ENCODE results near the gene ADAM21.

DNA sequence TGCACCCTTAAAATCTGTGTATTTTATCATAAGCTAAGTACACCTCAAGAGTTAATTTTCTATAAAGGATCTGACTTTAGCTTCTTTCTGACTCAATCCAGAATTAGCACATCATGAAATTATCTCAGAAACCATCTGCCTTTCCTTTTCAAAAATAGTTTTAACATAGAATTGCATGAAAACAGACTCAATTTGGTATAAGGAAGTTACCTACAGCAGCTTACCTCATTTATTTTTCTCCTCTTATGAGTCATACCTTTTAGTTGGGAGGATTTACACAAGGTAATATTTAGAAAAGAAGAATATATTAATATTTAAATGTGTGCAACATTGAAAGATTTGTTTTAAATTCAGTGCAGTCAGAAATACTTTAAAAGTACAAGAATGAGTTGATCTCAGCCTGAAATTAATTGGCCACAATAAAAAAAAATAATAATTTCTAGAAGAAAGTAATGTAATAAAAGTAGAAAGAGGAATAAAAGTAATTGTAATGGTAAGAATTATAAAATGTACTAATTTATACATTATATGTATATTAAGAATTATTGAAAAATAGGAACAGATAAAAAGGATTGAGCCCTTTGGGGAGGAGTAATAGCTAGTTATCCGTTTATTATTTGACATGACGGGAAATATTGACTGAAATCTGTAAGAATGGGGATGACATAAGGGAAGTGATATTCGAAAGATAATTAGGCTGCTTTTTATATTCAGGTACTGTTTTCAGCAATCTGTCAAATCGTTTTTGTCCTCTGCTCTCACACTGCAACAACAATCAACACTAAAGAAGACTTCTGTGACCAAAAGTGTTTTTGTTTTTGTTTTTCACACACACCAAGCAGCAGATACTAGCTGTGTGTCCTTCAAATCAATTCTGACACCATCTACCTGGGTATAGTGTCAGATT is 20.5 kb downstream of the ADAM21 start:
- TF ChIP-seq POLR2A (IDR thresholded peaks at IDR 0.05) (no peak), CTCF (IDR thresholded peaks at IDR 0.05) (no peak)
